Hematopoietic multipotent progenitor cell treated with erythropoietin and hydrocortisone succinate and interleukin-3 and kit ligand, for 15 days (in vitro differentiated cells): ENCODE measurements around the gene CPXM2.

Experiments
- DNase-seq: peaks from one replicate; pipeline ENCODE4 v3.0.0-alpha.2; 2015; ENCODE audit warnings: low spot score

The CPXM2 gene

DNA sequence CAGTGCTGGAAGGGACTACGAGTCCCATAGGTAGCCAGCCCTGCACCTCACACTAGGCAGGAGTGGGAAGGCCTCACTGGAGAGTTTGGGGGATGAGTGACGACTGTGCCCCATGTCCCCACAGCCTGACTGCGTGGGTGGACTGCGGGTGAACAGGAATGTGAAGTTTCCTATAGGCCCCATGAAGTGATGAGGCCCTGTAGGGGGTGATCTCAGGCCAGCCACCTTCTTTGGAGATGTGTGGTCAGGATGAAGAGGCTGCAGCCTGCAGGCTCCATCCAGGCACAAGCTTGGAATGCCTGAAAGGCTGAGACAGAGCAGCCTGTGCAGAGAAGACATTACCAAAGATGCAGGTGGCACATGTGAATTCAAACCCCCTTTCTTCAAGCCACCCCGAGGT, 94.9 kb downstream of the CPXM2 start:
- DNase-seq, result no peak

DNA sequence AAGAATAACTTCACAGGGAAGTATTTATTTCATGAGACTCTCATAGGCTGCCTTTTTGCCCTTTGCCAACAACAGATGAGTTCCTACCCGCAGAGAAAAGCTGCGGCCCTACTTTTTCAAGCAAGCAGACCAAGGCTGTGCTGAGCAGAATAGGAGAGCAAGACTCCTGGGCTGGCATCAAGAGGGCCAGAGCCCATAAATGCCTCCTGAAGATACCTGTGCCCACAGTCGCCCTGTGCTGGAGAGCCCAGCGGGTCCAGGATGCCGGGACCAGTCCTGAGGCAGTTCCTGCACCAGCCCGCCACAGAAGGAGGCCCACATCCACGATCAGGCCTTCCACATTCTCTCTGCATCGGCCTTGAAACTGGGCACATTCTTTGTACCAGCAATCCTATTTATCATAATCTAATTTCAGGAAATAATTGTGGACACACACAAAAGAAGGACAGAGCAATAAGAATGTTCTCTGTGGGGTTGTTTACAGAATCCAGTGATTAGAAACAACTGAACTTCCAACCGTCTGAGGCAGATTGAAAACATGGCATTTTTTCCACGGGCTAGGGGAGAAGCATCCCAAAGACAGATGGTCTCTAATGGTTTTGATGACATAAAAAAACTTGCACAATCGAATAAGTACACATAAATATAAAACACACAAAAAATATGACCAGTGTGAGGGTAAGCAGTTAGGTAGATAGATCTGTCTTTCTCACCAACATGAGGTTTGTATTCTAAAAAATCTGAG, 95.6 kb downstream of the CPXM2 start:
- no peak for DNase-seq

DNA sequence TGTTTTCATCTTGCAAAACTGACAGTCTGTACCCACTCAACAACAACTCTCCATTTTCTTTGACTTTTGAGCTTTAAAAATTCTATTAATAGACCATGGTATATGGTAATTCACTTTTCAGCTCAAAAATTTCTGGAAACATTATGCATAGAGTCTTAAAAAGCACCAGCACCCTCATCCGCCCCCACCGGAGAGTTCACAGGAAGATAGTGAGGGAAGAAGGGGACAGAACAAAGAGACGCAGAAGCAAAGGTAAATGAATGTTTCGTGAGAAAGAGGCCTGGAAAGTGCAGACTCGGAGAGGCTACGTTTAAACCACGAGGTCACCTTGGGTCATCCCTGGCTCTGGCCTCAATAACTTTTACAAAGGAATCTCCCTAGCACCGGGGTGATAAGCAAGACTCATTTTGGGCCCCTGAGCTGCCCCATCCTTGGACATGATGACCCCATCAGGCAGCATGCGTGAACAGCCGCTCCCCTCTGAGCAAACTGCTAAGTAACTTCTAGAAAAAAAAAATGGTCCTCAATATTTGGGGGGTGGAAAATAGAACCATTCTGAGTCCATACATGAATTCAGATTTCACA, 96.3 kb downstream of the CPXM2 start:
- no peak for DNase-seq

DNA sequence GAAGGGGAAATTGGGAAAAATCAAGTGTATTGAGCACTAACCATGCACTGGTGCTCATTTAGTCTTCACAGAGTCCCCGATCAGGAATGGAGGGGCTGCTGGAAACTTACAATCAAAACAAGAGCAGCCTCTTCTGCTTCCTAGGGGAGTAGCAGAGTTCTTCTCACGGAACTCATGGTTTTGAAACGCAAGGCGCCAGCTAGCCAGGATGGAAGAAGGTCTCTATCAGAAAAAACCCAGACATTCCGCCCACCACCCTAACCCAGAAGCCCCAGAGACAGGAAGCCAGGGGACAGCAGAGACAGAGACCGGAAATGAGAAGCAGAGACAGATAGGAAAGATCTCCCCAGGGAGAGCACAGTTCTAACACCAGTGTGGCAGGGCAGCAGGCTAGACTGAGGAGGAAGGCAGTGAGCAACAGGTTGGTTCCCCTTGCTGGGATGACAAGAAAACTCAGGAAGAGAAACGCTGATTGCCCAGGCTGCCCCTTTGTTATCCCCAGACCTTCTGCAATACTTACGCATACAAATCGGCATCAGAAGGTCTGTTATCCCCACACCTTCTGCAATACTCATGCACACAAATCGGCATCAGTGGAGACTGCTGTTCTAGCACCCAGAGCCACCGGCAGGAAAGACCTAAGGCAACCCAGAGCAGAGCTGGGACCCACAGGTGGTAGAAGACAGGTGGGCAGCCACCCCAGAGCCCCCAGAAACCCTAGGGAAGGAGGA, 99.2 kb downstream of the CPXM2 start:
- DNase-seq, result no peak

- DNase-seq, result no peak
Measured at GRCh38 chr10:123790132-123790885, 101.3 kb downstream of the CPXM2 start.

GRCh38 chr10:123788981-123789380, 102.6 kb downstream of the CPXM2 start:
- no peak for DNase-seq

GRCh38 chr10:123787566-123787965, 104.0 kb downstream of the CPXM2 start:
- no peak for DNase-seq

GRCh38 chr10:123786896-123787295, 104.7 kb downstream of the CPXM2 start:
- DNase-seq, result no peak

GRCh38 chr10:123786306-123786705, 105.3 kb downstream of the CPXM2 start:
- no peak for DNase-seq

GRCh38 chr10:123784646-123785045, 107.0 kb downstream of the CPXM2 start:
- DNase-seq, result no peak

GRCh38 chr10:123784216-123784615, 107.4 kb downstream of the CPXM2 start:
- no peak for DNase-seq

DNA sequence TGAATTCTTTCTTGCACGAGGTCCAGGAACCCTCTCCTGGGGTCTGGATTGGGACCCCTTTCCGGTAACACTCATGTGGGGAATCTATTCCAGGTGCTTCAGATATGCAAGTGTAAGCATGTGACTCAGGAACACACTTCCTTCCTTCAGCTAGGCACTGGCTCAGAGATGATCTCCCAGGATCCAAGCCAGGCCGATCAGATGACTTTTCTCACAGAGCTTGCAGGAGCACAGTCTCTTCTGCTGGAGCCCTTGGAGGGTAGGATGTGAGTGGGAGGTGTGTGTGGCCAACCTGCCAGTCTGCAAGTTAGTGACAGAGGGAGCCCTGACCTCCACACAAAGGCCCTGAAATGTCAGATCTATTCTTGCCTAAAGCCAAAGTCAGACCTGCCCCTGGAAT, 108.3 kb downstream of the CPXM2 start:
- DNase-seq, result no peak

GRCh38 chr10:123782549-123782948, 109.1 kb downstream of the CPXM2 start:
- no peak for DNase-seq

DNA sequence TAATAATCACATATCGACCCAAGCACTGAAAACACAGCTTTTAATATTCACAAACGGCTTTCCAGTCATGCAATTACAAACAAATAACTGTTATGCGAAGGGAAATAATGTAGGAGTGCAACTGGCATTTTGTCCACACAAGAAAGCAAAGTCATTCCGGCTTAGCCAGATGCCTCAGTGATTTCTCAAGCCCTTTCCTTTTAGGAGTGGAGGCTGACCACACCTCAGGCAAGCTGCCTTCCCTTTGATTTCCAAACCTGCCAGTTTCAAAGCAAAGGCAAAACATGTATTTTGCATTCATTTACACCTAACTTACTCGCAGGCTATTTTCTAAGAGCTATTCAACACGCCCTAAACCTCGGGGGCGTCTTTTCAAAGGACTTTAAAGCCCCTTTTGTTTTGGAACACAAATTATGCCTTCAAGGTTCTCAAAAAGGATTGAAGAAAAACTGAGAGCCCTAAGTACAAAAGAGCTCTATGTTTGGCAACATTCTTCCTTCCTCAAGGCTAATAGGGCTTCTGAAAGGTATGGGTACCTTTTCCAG, 109.6 kb downstream of the CPXM2 start:
- DNase-seq, result no peak

GRCh38 chr10:123781324-123781900, 110.2 kb downstream of the CPXM2 start:
- no peak for DNase-seq

DNA sequence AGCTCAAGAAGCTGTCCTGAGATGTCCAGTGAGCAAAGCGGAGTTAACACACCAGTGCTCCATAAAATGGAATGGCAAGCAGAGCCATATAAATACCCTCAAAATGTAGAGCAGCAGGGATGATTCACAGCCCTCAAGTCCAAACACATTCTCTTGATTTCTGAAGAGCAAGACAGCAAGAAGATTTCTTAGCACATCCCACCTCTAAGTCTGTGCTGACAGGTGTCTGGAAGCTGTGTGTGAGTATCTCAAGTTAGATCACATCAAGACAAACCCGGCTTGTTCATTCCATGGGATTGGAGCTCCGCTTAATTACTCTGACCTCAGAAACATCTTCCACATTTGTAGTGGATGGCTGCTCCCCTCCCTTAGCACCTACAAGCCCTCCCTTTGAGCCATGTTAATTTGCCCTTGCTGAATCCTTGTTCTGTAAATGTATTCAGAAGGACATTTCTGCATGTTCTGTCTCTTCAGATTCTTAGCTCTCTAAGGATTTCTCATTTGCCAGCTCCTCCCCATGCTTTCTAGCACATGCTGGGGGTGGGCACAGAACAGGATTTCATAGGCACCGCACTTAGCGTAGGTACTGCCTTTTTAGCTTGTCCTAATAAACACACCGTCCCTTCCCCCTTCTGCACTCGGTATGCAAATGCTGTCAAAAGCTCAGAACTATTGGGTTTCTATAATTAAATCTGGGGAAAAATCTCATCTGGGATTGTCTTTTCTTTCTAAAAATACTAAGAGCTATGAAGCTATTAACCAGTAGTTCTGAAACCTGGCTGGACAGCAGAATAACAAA, 112.7 kb downstream of the CPXM2 start:
- DNase-seq, result no peak

GRCh38 chr10:123777881-123778280, 113.7 kb downstream of the CPXM2 start:
- DNase-seq, result no peak

DNA sequence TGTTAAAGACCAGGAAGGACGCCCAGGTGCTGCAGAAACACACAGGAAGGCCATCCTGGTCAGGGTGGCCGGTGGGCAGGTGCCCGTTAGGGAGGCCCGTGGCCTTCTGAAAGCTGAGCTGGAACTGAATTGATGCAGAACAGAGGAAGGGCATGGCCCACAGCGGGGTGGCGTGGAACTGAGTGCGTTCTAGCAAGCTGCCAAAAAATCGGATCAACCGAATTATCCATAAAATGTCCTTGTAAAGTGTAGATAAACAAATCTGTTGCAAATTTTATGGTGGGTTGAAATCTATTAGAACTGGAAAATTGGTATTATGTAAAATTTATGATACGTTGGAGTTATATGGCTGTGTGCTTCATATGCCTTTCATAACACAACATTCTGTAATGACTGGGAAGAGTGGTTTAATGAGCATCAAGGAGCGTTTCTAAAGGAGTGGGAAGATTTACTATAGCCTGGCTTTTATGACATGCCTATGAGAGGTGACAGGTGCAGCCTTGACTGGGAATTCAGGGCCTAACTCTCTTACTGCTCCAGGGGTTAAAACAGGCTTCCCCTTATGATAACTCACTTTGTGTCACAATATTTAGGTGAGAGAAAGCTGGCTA, 117.4 kb downstream of the CPXM2 start:
- DNase-seq, result no peak

GRCh38 chr10:123772645-123773508, 118.7 kb downstream of the CPXM2 start:
- no peak for DNase-seq
